ENCODE data around the gene CCDC6.
"Not testable (repeated sequence)": the region's sequence is repeated elsewhere in the genome, so short reads cannot be mapped to it uniquely, and the experiment has no call there.

Gene CCDC6

DNA sequence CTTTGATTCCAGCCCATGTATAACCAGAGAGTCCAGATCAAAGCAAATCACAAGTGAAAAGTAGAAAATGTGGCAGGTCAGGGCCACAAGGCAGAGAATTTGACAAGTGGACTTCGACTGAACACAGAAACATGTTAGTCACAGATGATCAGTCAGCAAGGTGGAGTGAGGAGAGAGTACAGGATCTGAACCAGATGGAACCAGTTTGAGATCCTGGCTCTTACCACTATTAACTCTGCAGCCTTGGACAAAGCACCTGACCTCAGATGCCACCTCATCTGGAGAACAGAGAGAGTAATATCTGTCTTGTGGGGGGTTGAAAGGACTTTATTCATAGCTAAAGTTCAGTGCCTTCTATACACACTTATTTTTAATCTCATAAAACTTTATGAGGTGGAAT is 157.5 kb downstream of the CCDC6 start:
- no peak for DNase-seq

DNA sequence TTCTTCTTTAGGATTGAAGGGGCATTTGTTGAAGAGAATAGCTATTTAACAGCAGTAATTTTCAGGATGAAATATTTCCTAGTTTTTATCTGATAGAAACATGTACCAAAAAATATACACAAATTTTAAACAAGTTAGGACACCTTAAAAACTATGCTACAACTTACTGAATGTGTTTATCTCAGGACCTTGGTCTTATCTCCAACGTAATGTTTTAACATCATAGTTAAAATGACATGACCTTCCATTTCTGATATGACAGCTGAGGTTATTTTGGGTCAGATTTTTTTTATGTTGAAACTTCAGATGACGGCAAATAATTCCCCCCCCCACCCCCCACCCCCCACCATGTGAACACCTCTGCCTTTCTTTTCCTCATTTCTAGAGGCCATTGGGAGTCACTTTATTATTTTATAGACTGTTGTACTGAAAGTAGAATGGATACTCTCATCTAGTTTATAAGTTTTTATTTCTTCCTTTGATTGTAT is 161.1 kb downstream of the CCDC6 start:
- DNase-seq: no peak

DNA sequence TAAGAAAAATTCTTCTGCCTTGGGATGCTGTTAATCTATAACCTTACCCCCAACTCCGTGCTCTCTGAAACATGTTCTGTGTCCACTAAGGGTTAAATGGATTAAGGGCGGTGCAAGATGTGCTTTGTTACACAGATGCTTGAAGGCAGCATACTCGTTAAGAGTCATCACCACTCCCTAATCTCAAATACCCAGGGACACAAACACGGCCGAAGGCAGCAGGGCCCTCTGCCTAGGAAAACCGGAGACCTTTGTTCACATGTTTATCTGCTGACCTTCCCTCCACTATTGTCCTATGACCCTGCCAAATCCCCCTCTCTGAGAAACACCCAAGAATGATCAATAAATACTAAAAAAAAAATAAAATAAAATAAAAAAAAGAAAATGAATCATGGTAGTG is 161.6 kb downstream of the CCDC6 start:
- DNase-seq: not testable (repeated sequence)

DNA sequence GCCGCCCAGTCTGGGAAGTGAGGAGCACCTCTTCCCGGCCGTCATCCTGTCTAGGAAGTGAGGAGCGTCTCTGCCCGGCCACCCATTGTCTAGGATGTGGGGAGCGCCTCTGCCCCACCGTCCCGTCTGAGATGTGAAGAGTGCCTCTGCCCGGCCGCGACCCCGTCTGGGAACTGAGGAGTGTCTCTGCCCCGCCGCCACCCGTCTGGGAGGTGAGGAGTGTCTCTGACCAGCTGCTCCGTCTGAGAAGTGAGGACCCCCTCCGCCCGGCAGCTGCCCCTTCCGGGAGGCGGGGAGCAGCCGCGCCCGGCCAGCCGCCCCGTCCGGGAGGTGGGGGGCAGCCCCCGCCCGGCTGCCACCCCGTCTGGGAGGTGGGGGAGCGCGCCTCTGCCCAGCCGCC is 162.2 kb downstream of the CCDC6 start:
- not testable (repeated sequence) for DNase-seq

DNA sequence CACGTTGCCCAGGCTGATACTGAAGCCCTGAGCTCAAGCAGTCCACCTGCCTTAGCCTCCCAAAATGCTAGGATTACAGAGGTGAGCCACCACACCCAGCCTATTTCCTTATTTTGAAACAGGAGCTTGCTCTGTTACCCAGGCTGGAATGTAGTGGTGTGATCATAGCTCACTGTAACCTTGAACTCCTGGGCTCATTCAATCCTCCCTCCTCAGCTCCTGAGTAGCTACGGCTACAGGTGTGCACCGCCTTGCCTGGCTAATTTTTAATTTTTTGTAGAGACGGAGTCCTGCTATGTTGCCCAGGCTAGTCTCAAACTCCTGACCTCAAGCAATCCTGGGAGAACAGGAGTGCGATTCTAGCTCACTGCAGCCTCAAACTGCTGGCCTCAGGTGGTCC is 164.8 kb downstream of the CCDC6 start:
- DNase-seq: no peak

DNA sequence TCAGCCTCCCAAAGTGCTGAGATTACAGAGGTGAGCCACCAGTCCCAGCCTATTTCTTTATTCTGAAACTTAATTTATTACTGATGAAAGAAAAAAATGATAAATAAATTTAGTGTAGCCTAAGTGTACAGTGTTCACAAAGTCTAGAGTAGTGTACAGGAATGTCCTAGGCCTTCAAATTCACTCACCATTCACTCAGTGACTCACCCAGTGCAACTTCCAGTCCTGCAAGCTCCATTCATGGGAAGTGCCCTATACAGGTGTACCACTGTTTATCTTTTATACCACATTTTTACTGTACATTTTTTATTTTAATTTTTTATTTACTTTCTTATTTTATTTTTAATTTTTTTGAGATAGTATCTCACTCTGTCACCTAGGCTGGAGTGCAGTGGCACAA is 165.3 kb downstream of the CCDC6 start:
- no peak for DNase-seq

Data from CD4-positive, alpha-beta T cell treated with Interferon alpha-2 for 1 hour (primary cell).